Stomach (tissue), 4 donors: ENCODE measurements around the gene PCDHGC3.

Experiments
- CTCF ChIP-seq, 7 experiments: fragments of 450-650 bp in 4 of 7; fragments of 200-600 bp in 3 of 7; sonication (generic) in 3 of 7; IDR thresholded peaks; one replicate each; pipeline ENCODE4 v1.5.1; 2016 to 2019; ENCODE audit warnings: antibody characterized with exemption in 7 of 7, control low read depth in 2 of 7, mild to moderate bottlenecking in 1 of 7
- EP300 ChIP-seq: sonication (generic); formaldehyde crosslinking; IDR thresholded peaks from one replicate; pipeline ENCODE4 v1.6.1; 2017; ENCODE audit warnings: antibody characterized with exemption
- POLR2A ChIP-seq, 4 donors: fragments of 450-650 bp; IDR thresholded peaks; one replicate each; pipeline ENCODE4 v1.6.1; 2016; ENCODE audit warnings: antibody characterized with exemption in 4 of 4, control low read depth in 2 of 4, mild to moderate bottlenecking in 1 of 4, moderate library complexity in 1 of 4

DNA sequence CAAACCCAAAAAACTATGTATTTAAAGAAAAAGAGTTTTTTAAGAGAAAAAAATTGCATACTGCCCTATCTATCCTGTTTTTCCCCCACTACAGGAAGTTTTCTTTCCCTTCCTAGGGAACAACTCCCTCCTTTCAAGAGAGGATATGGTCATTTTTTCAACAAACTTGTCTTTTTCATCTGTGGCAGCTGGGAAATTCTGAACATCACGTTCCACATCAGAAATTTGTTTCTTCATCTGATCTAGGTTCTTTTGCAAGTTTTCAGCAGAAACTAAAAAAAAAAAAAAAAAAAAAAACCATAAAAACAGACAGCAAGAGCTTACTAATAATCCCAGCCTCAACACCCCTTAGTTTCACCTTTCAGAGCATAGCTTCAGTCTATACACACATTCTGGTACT is 51.7 kb downstream of the PCDHGC3 start:
- TF ChIP-seq CTCF (IDR thresholded peaks at IDR 0.05): no peak
- no peak for TF ChIP-seq EP300
- no peak for TF ChIP-seq POLR2A (IDR thresholded peaks at IDR 0.05)
